HG03520 (cell line): Measurements from ENCODE around the gene SHROOM3.
A peak's percentile ranks its signal among the peaks of the same experiment; 100 is the strongest.

ENCODE experiments used
- ATAC-seq: cut with Tn5 transposase; IDR thresholded peaks from one replicate; pipeline ENCODE4 v1.9.1; 2021; ENCODE audit warnings: mild to moderate bottlenecking, moderate library complexity; ENCODE audit not compliant: unreplicated experiment

Gene SHROOM3

DNA sequence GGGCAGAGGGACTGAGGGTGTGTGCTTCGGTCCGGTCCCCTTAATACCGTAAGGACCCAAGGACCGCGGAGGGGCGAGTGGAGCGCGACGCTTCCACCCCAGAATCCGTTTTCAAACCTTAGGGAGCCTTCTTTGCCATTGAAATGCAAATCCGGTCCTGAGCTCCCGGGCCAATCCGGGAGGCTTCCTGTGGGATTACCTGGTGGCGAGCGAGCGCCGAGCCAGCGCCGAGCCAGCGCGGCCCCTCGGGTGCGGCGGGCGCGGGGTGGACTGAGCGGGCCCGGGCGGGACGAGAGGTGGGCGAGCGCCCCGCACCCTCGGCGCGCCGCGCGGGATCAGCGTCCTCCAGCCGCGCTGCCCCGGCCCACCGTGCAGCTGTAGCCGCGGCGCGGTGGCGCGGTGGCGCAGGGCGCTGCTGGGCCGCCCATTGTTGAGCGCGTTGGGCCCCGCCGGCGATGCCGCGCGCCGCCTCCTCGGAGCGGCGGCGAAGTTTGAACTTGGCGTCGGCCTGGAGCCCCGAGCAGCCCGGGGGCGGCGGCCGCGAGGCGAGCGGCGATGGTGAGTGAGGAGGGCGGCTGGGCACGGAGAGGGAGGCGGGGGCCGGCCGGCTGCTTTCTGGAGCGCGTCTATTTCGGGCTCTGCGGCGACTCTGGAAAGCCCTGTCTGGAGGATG lies 254.3 kb downstream of the SHROOM3 start:
- ATAC-seq: no peak

DNA sequence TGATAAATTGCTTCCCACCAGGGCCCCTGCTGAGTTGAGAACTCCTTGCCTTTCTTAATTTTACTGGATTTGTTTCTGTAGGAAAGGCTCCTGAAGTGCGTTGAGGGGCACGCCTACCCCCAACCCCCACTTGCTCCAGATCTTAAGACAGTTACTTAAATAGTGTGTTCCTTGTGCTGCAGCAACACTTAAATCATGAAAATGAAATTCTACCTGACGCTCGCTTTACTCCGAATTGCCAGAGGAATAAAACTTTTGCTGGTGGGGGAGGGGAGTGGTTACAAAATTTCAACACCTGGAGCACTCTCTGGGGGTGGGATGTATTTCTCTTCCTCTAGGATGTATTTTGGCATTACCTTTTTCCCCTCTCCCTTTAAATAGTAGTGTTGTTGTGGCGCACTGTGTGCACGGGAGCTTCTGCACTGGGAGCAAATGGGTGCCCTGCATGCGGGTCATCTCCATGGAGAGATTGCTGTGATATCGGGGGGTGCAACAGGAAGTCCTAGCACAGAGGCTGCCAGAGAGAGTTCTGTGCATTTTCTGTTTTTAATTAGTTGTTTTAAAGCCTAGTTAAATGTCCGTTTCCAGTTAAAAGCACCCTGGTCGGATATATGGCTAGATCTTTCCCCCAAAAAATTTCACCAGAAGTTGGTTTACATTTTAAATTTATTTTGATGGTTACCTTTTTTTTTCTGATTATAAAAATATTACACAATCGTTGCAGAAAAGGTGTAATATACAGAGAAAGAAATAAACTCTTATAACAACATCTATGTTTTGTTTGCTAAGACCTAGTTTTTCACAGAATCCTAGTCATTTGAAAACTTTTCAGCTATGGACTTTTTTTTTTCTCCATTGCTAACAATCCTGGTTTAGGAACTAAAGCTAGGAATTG lies 255.2 kb downstream of the SHROOM3 start:
- no peak for ATAC-seq

DNA sequence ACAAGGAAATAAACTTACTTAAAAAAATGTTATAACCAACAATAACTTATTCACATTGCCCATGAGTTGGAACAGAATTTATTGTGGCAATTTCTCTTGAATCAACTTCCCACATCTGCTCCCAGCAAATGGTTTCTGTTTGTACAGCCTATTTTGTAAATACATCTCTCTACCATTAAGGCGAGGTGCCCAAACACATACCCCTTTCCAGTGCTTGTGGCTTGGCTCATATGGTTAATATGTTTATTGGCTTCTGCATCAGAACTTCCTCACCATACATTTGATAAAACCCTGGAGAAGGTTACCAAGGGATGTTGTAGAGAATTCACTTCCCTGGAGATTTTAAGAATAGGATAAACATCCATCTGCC lies 255.9 kb downstream of the SHROOM3 start:
- ATAC-seq: no peak

DNA sequence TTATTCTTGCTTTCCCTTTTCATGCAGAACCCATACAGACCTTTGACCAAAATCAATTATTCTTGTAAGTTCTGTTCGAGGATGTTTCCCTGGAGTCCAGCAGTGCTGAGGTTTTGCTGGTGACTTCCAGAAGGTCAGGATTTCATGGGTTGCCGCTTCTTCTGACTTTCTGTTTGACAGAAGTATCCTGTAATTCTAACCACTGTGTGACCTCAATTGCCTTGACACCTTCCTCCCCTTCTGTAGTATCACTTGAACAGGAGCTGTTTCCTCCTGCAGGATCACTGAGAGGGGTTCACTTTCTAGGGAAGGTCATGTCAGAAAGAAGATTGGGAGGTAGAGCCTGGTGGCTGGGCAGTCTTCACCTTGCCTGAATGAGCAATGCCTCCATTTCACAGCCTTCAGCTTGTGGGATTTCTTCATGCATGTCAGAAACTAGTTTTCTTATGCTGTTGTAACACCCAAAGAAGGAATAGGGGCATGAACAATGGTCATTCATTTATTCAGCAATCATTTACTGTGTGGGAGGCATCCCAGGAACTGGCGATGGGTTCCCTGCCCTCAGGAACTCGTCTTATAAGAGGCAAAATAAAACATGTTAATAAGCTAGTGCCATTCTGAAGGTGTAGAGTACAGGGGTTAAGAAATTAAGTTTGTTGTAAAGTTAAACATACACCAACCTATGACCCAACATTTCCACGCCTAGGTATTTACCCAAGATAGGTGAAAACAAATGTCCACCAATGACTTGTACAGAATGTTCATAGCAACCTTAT lies 257.0 kb downstream of the SHROOM3 start:
- no peak for ATAC-seq

DNA sequence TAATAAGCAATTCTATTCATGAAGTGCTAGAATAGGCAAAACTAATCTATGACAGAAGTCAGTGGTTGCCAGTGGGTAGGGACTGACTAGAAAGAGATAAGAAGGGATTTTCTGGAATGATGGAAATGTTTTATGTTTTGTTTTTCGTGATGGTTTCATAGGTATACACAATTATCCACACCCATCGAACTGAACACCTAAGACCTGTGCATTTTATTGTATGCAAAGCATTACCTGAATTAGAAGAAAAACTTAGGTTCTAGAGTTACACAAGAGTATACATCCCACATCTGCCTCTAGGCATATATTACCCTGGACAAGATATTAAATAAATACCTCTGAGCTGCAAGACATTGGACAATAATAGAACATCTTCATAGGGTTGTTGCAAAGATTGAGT lies 257.7 kb downstream of the SHROOM3 start:
- no peak for ATAC-seq

DNA sequence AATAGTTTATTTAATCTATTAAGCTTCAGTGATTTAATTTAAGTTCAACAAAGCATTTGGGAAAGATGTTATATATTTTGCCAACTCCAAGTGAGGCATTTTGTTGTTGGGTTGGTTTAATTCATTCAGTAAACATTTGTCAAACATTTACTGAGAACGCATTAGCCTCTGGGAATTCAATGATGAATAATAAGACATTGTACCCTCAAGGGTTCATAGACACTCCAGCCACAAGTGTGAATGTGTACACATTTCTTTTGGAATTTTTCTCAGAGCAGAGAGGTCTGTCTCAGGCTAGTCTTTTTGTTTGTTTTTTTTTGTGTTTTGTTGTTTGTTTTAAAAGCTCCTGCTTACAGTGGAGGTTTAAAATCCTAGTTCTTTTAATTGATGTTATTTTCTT lies 259.0 kb downstream of the SHROOM3 start:
- no peak for ATAC-seq

DNA sequence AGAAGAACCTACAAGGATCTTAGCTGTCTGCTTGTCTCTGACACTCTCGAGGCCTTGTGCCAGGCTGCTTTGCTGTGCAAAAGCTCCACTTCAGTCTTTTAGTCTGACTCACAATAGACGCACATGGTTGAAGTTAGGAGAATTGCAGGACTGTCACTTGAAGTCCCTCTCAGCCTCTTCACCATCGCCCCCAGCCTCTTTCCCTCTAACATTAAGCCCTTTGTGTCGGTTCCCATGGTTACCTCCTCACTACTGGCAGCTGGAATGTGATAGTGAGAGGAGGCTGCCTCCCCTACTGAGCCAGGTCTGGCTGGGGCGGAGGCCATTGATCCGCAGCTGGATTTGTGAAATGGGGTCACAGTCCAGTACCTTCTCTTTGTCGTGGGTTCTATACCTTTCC lies 261.1 kb downstream of the SHROOM3 start:
- ATAC-seq: no peak

DNA sequence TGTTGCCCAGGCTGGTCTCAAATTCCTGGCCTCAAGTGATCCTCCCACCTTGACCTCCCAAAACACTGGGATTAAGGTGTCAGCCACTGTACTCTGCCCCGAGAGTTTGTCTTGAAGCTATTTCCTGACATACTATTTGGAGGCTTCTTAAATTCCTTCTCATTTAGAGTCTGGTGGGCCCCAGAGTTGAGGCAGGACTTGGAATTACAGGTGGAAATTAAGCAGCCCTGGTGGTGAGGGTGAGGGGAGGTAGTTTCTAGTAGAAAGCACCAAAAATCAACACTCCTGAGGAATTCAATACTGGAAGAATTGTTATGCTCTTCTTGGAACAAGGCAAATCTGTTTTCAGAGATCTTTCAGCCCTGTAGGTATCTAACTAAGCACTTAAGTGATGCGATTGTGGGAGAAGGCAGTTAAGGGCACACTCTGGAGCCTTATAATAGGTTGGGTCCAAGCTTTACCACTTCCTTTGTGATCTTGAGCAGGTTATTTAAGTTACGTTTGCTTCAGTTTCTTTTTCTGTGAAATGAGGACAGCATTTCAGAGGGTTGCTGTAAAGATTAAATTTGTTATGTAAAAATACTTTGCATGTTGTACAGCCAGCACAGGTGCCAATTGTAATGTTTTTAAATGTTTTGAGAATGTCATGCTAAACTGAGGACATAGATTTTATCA lies 262.2 kb downstream of the SHROOM3 start:
- ATAC-seq: peak; percentile 89

DNA sequence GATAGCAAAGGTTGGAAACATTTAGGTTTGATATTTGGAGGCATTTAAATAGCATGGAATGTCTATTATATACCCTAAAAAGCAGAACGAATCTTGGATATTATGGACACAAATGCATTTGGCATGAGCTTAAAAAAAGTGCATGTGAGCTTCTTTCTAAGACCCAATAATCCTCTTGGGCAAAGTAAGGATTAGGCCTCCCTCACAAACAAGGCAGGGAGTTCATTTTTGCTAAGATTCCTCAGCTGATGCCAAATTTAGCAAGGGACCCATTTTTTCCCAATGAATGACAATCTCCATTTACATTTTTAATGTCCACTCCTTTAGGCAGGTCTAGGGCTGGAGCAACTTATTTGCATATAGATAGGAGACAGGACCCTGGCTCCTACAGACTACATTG lies 263.1 kb downstream of the SHROOM3 start:
- no peak for ATAC-seq

DNA sequence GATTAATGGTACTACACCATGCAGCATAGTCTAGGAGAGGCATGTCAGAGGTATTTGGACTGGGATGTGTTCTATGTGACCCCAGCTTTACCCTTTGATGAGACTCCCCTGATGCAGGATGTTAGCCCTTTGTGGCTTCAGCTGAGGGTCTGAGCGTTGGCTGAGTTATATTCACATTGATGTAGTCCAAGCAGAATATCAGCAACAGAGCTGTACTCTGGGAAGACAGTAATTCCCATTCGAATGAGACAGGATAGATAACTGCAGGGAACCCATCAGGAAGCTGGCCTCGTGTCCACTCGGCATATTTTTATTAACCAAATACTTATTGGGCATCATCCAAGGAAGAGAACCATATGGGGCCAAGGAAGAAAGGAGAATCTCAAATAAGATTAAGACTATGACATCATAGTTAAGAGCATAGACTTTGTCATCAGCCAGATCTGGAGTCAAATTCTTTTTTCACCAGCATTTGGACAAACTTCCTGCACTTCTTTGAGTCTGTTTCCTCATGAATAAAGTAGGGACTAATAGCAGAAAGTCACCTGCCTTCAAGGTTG lies 264.8 kb downstream of the SHROOM3 start:
- no peak for ATAC-seq

DNA sequence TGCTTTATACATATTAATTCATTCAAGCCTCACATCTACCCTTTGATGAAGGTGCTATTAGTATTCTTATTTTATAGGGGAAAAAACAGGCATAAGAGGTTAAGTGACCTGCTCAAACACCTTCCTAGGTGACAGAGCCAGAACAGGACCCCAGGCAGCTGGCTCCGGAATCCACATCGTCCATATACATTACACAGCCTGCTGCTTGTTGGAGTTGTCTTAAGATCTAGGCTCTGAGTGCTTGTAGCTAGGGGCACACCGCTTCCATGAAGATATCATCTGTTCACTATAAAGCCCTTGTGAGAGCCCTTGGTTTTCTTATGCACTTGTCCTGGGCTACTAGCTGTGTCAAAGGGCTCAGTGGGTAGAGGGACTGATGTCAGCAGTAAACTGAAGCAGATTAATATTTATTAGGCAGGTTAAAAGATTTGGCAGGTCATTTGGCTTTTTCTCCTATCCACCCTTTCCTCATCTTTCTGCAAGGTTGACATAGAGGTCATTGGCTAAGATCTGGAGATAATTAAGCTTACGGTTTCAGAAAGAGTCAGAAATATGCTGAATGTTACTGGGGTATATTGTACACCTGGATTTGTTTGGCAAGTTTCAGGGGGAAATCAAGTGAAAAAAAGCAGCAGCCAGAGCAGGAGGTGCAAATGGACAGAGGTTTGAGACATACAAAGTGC lies 267.6 kb downstream of the SHROOM3 start:
- ATAC-seq: no peak

DNA sequence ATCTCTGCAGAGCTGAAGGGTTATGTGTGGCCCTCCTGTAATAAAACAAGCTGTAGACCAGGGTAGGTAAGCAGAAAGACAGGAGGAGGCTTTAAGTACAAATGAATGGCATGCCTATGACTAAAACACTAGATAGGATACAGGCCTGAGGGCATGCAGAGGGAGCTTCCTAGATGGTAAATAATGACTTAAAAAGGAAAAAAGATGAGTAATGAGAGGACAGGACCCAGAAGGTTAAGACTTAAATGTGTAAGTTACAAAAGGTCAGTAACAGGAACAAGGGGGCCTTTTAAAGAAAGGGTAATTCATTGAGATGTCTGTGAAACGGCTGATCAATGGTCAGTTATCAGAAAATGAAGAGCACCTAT lies 268.1 kb downstream of the SHROOM3 start:
- ATAC-seq: no peak

DNA sequence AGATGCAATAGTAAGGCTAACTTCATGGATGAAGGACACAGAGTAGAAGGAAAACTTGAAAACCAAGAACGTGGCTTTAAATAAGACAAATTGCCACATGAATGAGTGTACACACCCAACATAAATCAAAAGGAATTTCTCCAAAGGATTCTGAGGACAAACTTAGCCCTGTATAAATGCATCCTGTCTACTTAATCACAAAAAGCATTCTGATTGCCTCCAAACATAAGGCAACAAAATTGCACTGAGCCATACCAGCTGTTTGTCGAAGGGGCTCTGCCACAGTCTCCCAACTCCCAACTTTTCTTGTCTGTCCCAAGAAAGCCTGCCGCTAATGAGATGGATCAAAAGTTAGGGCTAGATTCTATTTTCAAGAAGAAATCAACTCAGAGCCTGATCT lies 268.6 kb downstream of the SHROOM3 start:
- no peak for ATAC-seq

DNA sequence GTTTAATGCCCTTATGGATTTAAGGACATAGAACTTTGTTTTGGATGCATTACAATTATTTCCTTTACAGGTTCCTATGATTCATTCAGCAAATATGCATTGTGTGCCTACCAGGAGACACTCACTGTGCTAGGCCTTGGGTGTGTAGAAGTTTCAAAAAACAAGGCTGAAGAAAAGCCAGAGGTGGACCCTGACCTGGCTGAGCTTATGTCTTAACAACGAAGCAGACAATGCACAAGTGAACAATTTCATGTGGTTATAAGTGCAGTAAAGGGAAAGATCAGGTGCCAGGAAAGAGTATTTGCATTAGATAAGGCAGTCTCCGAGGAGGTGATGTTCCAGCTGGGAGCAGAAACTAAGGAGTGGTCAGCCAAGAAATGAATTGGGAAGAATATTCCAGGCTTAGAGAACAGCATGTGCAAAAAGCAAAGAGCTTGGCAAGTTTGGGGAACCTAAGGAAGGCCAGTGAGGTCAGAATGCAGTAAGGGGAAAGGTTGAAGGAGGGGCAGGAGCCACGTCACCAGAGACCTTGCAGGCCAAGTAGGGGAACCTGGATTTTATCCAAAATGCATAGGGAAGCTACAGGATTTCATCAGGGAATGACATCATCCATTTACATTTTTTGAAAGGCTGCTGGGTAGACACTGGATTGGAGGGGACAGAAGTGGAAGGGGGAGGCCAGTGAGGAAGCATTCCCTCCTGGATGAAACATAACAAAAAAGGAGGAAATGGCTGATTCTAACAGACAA lies 269.3 kb downstream of the SHROOM3 start:
- ATAC-seq: no peak

DNA sequence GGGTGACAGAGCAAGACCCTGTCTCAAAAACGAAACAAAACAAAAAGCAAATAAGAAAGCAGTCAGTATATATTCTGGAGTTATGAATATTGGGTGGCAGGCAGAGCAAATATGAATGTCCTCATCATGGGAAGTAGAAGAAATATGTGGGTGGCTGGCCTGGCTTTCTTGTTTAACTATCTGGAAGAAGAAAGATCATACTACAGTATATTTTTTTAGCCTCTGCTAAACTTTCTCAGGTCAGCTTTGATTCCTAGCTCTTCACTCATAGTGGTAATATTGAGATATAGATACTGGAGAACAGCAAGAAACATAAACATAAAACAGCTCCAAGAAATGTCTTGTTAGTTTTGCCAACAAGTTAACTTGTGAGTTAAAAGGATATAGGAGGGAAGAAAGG lies 270.4 kb downstream of the SHROOM3 start:
- no peak for ATAC-seq

DNA sequence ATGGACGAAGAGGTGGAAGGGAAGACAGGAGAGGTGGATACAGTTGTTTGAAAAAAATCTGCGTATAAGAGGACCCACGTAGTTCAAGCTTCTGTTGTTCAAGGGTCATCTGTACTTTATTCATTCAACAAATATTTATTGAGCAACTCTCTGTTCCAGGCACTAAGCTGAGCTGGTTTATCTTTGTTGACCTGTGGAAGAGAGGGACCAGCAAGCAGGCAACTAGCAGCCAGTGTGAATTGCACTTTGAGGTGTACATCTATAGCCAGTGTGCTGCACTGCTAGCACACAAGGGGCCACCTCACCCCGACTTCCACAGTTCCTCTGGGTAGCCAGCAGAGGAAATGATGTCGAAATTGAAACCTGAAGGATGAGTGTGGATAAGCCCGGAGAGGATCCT lies 271.6 kb downstream of the SHROOM3 start:
- no peak for ATAC-seq

DNA sequence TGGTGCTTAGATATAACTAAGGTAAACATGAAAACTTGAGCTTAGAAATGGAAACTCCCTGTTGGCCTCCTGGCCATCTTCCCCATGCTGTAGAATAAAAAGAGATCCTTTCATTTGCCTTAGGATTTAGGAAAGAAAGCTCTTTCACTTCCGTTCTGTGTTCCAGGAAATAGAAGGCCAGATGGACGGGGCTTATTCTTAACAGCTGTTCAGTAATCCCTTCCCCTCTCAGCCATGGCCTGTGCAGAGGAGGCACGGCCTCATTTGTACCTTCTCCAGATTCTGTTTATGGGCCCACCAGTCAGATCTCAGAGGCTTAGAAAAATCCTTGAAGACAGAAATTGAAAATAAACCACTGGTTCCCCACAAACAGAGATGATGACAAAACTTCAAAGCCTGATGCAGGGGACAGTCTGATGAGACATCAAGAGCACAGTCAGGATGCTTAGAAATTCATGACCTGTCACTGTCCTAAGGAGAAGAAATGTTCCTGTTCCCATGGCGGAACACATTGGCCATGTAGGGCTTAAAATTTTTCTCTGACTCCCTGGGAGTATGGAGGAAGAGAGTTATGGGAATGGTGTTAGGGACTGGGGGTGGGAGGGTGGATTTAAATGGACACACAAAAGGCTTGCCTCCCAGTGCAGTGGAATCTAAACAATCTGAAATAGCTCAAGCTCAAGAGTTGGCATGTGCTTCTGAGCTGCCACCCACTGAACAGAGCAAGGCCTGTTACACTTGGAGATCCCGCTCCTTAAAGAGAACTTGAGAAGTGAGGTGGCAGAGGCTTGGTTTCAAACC lies 274.1 kb downstream of the SHROOM3 start:
- ATAC-seq: no peak

DNA sequence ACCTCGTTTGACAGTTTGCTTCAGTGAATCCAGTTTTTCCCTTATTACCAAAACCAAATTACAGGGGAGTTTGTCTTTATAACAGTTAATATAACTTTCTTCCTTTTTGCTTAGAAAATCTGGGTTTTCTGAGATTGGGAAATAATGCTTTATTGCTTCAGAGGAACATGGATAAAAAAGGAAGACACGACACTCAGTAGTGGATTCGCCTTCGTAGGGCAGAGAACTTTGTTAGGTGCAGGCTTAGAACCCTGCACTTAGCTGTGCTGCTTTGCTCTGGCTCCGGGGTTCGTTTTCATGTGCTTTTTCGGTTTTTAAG lies 274.7 kb downstream of the SHROOM3 start:
- no peak for ATAC-seq

DNA sequence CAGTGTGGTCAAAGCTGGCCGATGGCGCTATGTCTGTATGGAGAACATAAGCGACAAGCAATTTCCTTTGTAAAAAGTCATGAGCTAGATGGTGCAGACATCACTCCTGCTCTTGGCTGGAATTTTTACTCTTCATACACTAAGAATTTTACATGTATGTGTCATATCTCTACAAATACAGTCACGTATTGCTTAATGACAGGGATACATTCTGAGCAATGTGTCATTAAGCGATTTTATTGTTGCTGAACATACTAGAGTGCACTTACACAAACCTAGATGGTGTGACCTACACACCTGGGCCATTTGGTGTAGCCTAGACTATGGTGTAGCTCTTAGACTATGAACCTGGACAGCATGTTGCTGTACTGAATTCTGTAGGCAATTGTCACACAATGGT lies 277.5 kb downstream of the SHROOM3 start:
- ATAC-seq: no peak
